HG02623 (cell line): ENCODE data around the gene DDB1.

Experiments used
- ATAC-seq: cut with Tn5 transposase; IDR thresholded peaks from one replicate; pipeline ENCODE4 v1.9.1; 2021; ENCODE audit warnings: moderate library complexity; ENCODE audit not compliant: unreplicated experiment

The DDB1 gene

GRCh38 chr11:61337706-61338470 is 5.0 kb upstream of the DDB1 start:
- ATAC-seq: no peak

GRCh38 chr11:61336171-61336935 is 3.4 kb upstream of the DDB1 start:
- peak; percentile 35 for ATAC-seq

- ATAC-seq: no peak
These were observed 2.4 kb upstream of the DDB1 start for GRCh38 chr11:61335355-61335710.

GRCh38 chr11:61334434-61335354 is 1.8 kb upstream of the DDB1 start:
- ATAC-seq: no peak

- ATAC-seq: no peak
These were observed 887 bp upstream of the DDB1 start for GRCh38 chr11:61333550-61334433.

- no peak for ATAC-seq
These were observed 566 bp downstream of the DDB1 start for GRCh38 chr11:61332281-61332796.

GRCh38 chr11:61331651-61332050 is 1.3 kb downstream of the DDB1 start:
- ATAC-seq: no peak

DNA sequence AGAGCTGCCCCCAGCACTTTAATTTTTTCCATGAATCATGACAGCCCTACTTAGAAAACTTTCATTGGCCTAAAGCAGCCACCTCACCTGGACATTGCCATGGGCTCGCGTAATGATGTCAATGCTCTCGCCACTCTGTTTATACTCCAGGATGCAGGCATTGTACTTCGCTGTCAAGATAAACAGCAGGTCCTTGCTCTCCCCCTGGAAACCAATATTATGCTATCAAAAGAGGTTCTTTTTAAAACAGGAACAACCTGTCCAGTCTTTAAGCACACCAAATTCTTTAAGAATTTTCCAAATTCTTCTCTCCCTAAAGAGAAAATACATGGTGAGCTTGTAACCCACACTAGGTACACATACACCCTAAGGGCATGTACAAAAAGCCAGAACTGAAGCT is 3.0 kb downstream of the DDB1 start:
- no peak for ATAC-seq

GRCh38 chr11:61328351-61328750 is 4.6 kb downstream of the DDB1 start:
- no peak for ATAC-seq

- ATAC-seq: no peak
These were observed 5.2 kb downstream of the DDB1 start for GRCh38 chr11:61327669-61328071.

GRCh38 chr11:61325649-61326414 is 7.1 kb downstream of the DDB1 start:
- no peak for ATAC-seq

DNA sequence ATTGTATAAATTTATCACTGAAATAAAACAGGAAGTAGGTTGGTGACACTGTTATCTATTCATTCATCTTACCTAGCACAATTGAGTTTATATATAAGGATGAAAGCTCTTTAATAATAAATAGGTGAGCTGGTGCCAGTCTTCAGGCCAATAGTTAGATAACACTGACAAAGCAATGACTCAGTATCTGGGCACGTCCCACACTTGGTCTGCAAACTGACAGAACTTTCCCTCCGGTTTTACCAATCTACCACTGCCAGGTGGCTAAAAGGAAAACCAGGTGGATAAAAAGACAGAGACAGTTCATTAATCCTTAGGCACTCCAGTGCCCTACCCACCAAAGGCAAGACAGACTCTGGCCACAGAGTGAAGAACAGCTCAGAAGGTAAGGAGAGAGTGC is 17.6 kb downstream of the DDB1 start:
- no peak for ATAC-seq

- ATAC-seq: no peak
These were observed 22.2 kb downstream of the DDB1 start for GRCh38 chr11:61310749-61311148.

DNA sequence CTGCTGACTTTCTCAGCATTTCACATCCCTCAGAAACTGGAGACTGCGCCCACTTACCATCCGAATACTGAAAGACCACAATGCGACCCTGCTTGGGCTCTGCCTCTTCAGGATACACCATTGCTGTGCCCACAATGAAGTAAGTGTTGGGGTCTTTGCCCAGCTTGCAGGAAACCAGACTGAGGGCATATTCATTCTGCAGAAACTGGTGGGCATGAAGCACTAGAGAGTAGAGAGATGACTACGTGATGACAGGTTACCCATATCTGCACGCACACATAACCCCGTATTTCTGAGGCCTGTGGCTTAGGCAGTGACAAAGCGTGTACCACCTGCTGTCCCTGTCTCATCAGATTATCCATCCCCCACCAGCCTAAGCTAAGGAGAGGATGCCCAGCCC is 23.2 kb downstream of the DDB1 start:
- ATAC-seq: no peak

DNA sequence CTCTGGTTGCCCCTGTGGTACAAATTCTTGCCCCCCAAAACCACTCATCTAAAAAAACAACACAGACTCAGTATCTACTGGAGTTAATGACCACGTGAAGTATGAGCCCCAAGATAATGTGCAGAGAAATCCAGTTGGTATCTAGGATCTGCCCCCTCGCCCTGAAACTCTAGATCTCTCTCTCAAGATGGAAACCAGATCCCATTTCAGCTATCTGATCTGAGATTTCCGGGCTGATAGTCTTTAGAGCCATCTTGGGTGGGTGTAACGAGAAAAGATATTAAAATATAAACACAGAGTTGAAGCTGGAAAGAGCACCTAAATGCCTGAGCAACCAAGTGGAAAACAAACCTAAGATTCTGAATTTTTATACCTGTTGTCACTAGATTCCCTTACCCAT is 23.8 kb downstream of the DDB1 start:
- no peak for ATAC-seq

DNA sequence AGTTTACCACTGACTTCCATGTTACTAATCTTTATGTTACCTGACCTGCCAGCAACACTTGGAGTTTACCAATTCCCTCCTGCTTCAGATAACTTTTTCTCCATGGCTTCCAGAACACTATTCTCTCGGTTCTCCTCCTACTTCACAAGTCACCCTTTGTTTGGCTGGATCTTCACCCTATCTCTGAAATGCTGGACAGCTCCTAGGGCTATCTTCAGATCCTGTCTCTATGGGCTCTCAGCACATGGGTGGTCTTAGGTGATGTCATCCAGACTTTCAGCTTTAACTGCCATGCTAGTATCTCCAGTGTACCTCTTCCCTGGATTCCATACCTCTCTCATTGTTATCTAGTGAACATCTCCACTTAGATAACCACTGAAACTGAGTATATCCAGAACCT is 25.6 kb downstream of the DDB1 start:
- no peak for ATAC-seq

GRCh38 chr11:61306221-61306620 is 26.7 kb downstream of the DDB1 start:
- ATAC-seq: no peak

GRCh38 chr11:61305417-61305816 is 27.5 kb downstream of the DDB1 start:
- ATAC-seq: no peak

DNA sequence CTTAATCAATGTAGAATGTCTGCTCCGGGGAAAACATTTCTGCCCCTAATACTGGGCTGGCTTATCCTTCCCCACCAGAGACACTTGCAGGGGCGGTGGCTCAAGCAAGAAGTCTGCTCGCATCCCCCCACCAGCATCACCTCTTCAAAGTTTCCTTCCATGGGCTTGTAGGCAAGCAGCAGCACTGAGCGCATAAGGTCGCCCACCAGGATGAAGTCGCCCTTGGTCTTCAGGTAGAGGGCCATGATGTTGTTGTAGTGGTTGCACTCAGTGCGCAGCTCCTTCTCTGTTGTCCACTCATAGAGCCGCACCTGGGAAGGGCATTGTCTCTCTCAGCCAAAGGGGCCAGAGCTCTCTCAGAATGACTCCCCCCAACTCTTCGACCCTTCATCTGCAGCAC is 29.2 kb downstream of the DDB1 start:
- ATAC-seq: no peak

DNA sequence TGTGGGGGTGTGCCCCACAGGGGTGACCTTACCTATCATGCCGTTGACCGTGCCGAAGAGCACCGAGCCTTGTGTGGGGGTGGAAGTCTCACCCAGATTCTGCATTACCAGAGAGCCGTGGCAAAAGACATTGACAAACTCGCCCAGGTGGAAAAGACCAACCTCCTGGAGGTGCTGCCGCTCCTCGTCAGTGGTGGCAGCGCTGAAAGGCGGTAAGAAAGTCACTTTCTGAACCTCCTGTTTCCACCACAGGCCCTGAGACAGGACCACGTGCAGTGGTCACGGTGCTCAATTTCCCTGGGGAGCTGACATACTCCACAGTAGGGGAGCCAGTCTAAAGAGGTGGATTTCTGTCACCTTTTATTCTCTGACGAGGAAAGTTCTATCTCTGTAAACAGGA is 30.4 kb downstream of the DDB1 start:
- no peak for ATAC-seq
